ENCODE measurements around the gene NTN1.

NTN1 gene

DNA sequence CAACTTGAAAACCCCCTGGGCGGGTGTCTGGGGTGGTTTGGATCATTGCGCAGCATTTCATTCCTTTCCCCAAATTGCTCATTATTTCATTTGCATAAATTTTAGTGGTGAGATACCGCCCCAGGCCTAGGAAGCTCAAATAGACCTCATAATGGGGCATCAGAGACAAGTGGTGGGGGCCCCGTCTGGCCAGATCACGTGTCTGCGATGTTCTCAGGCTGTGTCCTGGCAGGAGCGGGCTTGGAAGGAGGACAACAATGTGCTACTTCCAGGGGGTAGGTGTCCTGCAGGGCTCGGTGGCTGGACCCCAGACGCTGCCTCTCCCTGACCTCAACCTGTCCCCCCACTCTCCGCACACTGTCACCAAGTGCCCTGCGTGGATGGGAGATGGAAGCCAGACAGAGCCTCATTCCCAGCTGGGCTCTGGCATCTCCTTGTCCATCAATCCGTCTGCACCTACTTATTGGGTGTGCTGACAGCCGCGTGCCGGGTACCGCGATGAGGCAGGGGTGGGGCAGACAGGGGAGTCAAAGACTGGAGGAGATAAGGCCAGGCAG is 116.9 kb downstream of the NTN1 start:
- FAIRE-seq (no peak), DNase-seq (ENCODE audit: insufficient read length, low spot score) (no peak)
- TF ChIP-seq, protein P1, sequence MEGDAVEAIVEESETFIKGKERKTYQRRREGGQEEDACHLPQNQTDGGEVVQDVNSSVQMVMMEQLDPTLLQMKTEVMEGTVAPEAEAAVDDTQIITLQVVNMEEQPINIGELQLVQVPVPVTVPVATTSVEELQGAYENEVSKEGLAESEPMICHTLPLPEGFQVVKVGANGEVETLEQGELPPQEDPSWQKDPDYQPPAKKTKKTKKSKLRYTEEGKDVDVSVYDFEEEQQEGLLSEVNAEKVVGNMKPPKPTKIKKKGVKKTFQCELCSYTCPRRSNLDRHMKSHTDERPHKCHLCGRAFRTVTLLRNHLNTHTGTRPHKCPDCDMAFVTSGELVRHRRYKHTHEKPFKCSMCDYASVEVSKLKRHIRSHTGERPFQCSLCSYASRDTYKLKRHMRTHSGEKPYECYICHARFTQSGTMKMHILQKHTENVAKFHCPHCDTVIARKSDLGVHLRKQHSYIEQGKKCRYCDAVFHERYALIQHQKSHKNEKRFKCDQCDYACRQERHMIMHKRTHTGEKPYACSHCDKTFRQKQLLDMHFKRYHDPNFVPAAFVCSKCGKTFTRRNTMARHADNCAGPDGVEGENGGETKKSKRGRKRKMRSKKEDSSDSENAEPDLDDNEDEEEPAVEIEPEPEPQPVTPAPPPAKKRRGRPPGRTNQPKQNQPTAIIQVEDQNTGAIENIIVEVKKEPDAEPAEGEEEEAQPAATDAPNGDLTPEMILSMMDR (IDR thresholded peaks at IDR 0.05; ENCODE audit: insufficient read depth, missing control alignments), result no peak

DNA sequence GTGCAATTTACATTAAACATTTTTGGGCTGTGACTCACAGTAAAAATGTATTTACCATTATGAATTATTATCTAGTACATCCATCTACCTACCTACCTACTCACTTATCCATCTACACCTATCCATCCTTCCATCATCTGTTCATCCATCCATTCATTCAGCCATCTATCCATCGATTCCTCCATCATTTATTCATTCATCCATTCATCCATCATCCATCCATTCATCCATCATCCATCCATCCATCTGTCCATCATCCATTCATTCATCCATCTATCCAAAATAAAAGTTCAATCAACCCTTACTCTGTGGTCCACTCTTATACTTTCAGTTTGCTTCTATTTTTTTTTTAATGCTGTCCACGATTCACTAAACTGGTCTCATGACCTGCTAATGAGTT is 118.4 kb downstream of the NTN1 start:
- FAIRE-seq (no peak), DNase-seq (ENCODE audit: insufficient read length, low spot score) (no peak)
- TF ChIP-seq, protein P1 (IDR thresholded peaks at IDR 0.05; ENCODE audit: insufficient read depth, missing control alignments), result no peak

DNA sequence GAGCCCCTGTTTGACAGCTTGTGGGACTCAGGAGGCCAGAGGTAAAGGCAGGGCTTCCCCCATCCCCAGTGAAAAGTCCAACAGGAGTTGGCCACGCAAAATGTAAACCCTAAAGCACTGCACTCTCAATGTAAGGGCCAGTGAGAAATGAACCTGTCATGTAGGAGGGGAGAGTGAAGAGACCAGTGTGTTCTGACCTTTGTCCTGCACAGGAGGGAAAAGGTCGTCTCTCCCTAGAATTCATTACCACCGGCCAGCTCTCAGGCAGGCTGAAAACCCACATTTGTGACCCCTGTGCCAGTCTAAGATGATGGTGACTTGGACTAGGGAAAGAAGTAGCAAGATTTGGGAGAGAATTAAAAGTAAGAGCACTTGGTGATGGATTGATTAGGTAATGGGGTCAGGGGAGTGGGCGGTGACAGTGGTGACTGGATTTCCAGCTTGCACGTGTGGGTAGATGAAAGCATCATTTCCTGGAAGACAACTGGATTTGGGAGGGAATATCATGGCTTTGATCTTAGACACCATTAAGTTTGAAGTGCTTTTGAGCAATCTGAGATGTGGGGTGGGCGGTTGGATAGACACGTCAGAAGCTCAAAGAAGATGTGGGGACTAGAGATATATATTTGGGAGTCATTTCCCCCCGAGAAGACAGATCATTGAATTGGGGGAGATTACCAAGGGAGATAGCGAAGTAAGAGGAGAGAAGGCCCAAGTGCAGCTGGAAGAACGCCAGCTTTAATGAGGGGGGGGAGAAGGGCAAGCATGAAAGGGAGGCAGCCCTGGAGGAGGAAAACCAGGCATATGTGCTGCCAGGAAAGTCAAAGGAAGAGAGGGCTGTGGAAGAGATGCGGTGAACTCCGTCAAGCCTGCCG is 119.5 kb downstream of the NTN1 start:
- DNase-seq (ENCODE audit: insufficient read length, low spot score) (no peak), FAIRE-seq (no peak)
- TF ChIP-seq, protein P1 (IDR thresholded peaks at IDR 0.05; ENCODE audit: insufficient read depth, missing control alignments), result no peak

DNA sequence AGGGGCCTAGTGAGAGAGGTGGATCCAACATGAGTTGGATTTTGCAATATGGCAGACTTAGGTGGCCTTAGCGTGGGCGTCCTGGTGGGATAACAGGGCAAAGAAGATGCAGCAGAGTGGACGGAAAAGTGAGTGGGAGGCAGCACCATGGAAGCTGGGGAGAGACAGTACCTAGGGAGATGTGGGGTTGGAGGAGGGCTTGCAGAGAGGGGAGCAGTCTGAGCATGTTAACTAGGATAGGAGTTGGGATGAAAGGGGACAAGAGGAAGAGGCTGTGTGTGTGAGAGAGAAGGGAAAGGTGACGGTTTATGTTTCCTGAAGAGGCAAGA is 120.1 kb downstream of the NTN1 start:
- TF ChIP-seq, protein P1 (IDR thresholded peaks at IDR 0.05; ENCODE audit: insufficient read depth, missing control alignments), result no peak
- no peak for FAIRE-seq
- DNase-seq (ENCODE audit: insufficient read length, low spot score), result no peak

DNA sequence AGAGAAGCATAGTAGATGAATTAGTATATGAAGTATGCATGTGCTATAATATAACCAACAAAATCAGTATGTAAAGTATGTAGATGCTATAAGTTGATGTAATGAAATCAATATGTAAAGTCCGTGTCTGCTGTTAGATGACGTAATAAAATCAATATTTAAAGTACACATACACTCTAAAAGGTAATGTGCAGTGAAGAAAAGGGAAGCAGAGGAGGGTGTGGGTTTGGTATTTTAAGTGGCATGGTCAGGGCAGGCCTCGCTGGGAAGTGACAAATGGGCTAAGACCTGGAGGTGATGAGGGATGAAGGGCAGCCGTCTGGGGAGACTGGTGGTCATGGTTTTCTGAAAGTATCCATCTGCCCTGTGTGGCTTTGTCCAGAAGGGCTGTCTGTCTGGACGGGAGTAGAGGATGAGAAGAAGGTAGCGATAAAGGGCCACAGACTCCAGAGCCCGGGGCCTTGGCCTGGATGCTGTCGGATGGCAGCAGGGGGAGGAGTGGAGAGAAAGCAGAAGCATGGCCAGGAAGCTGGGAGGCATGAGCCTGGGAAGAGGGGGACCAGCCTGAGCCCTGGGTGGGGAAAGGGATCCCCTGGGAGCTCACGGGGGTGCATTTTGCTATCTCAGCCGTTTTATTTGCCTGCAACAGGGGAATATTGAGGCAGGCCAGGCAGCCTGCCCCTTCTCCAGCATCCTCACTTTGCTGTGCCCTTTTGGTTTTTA is 121.6 kb downstream of the NTN1 start:
- DNase-seq (ENCODE audit: insufficient read length, low spot score) (no peak), FAIRE-seq (no peak)
- TF ChIP-seq, protein P1 (IDR thresholded peaks at IDR 0.05; ENCODE audit: insufficient read depth, missing control alignments), result no peak

DNA sequence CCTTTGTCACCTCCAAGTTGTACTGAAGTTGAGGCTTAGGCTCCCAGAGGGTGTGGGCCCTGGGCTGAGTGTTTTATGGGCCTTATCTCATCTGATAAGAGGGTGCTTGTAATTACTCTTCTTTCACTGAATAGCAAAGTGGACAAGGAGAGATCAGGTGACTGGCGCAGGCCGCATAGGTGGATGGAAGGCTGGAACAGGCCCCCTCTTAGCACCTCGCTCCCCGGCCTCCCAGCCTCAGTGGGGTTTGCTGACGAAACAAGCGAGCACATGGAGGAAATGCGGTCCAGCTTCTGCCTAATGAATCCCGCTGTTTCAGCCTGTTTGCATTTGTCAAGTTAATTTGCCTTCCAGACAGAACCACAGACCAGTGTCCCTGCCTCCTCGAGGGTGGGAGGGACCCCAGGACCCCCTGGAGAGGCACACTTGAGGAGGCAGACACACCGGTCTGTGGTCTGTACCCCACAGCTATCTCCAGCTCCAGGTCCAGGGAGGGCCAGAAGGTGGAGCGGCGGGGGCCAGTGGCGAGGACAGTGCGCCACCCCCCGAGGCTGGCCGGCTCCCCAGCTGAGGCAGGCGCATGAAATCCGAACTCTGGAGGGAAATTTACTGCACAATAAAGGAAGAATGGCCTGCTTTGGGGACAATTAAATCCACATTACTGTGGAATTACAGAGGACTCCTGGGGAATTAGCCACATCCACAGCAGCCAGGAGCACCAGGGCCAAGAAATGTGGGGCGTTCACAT is 123.4 kb downstream of the NTN1 start:
- FAIRE-seq (no peak), DNase-seq (ENCODE audit: insufficient read length, low spot score) (no peak)
- TF ChIP-seq, protein P1 (IDR thresholded peaks at IDR 0.05; ENCODE audit: insufficient read depth, missing control alignments), result no peak
